Activated CD8-positive, alpha-beta T cell treated with anti-CD3 and anti-CD28 coated beads for 36 hours (primary cell): ENCODE measurements around the gene PCCA. TPM values are rescaled to one million over a fixed set of nuclear protein-coding genes. Genes with fewer than 3 reads are reported as not detected.

ENCODE experiments used
- ATAC-seq: fragments of 200-7000 bp; cut with Tn5 transposase; one replicate; pipeline ENCODE4 v1.10.0; 2021; ENCODE audit warnings: mild to moderate bottlenecking, moderate library complexity
- CTCF ChIA-PET: fragments of 350-600 bp; sonication (Branson Sonifier 250); formaldehyde crosslinking; loops from one replicate; lab custom pipeline; 2021; ENCODE audit warnings: antibody characterized with exemption; lab: Charles Lee
- POLR2A ChIA-PET: fragments of 350-600 bp; sonication (Branson Sonifier 250); formaldehyde crosslinking; loops from one replicate; lab custom pipeline; 2021; ENCODE audit warnings: antibody characterized with exemption; lab: Charles Lee
- DNase-seq: peaks from one replicate; pipeline ENCODE4 v3.0.0-alpha.2; 2020
- H3K27ac Mint-ChIP-seq: one replicate; pipeline ENCODE4 v1.8.0; 2021; ENCODE audit warnings: mild to moderate bottlenecking, mixed read lengths
- H3K27me3 Mint-ChIP-seq: one replicate; pipeline ENCODE4 v1.8.0; 2021; ENCODE audit warnings: mixed read lengths
- H3K36me3 Mint-ChIP-seq: one replicate; pipeline ENCODE4 v1.8.0; 2021; ENCODE audit warnings: low read depth, mixed read lengths
- H3K4me1 Mint-ChIP-seq: one replicate; pipeline ENCODE4 v1.8.0; 2021; ENCODE audit warnings: low read depth, mixed read lengths
- H3K4me3 Mint-ChIP-seq: one replicate; pipeline ENCODE4 v1.8.0; 2021; ENCODE audit warnings: mild to moderate bottlenecking, moderate library complexity, mixed read lengths
- H3K9me3 Mint-ChIP-seq: one replicate; pipeline ENCODE4 v1.8.0; 2021; ENCODE audit warnings: mixed read lengths
- intact Hi-C: fragments of 100-400 bp; cut with micrococcal nuclease; formaldehyde crosslinking; loops from one replicate; pipeline ENCODE4 v1.10.0; 2022
- total RNA-seq, 2 experiments: library from RNA; stranded (reverse); gene quantifications; one replicate each; pipeline ENCODE4 v1.2.3, GENCODE V29; 2021
- TF ChIP-seq, protein P1 (sequence below): fragments of 200-600 bp; IDR thresholded peaks from one replicate; pipeline ENCODE4 v1.8.0; 2022; ENCODE audit warnings: antibody characterized with exemption, mild to moderate bottlenecking

PCCA gene
- total RNA-seq, 2 experiments from 2014 or later = 8.4 to 9.2 TPM

DNA sequence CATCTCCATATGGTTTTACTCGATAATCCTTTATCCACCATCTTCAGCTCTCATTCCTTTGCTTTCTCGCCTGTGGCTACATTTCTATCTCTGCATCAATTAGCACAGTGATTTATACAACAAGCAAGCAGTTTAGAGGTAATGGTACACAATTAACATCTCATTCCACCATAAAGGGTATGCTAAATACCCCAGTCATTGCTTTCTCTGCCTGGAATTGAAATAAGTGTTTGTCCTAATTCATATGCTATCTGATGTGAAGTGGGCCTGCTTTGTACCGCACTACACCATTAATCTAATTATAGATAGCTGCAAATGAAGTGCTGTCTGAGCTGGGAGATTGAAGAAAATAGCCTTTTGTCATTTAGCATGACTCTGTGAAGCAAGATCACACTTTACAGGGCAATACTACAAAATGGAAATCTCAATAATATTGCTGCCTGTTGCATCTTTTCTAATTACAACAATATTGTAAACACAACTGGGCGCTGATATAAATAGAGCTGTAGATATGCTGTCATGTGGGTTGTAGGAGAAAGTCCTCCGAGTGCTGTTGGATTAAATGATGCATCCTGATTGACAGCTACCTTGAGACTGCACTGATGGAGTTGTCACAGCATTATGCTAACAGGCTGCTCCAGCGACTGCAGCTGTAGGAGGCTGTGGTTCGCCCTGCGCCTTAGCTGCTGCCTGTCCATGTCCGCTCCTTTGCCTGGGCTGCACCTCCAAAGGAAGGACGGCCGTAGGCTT, 421.5 kb downstream of the PCCA start:
- Mint-ChIP-seq H3K36me3 (no peaks in the 10 kb centered on the region), H3K4me1 (peaks cover 23% of the 10 kb centered on the region), H3K27me3 (no peaks in the 10 kb centered on the region), H3K4me3 (no peak overlapping the region), H3K9me3 (no peaks in the 10 kb centered on the region), H3K27ac (no peak overlapping the region)
- TF ChIP-seq, protein P1, sequence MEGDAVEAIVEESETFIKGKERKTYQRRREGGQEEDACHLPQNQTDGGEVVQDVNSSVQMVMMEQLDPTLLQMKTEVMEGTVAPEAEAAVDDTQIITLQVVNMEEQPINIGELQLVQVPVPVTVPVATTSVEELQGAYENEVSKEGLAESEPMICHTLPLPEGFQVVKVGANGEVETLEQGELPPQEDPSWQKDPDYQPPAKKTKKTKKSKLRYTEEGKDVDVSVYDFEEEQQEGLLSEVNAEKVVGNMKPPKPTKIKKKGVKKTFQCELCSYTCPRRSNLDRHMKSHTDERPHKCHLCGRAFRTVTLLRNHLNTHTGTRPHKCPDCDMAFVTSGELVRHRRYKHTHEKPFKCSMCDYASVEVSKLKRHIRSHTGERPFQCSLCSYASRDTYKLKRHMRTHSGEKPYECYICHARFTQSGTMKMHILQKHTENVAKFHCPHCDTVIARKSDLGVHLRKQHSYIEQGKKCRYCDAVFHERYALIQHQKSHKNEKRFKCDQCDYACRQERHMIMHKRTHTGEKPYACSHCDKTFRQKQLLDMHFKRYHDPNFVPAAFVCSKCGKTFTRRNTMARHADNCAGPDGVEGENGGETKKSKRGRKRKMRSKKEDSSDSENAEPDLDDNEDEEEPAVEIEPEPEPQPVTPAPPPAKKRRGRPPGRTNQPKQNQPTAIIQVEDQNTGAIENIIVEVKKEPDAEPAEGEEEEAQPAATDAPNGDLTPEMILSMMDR = no peak
- ChIA-PET POLR2A (no interaction called here), CTCF (interaction anchor here (0.9 to 2.0 kb wide), 6 partner anchors 10 to 854 kb away, joined by 3 to 8 read pairs (median 3); no protein-coding TSS in a partner anchor)
- intact Hi-C loops = loop anchor here (10.0 kb wide), 3 partner anchors 276 to 856 kb away; no protein-coding TSS in a partner anchor
- DNase-seq (no peak), ATAC-seq (no peak)

DNA sequence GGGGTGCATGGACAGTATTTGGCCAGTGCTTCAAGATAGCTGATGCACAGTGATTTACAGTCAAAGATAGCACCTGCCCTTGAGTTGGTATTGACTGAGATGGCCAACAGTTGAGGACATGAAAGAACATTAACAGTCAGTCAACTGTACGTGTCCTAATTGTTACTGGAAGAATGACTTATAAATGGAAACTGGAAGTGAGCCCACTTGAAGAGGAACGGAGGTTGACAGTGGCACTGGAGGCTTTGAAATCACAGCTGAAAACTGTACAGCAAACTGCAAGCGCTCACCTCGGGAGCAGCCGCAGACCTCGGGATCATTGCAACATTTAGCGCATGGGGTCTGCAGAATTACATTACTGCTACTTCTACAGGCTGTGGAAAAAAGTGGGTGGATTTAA, 422.6 kb downstream of the PCCA start:
- Mint-ChIP-seq H3K27ac (no peak overlapping the region), H3K36me3 (no peaks in the 10 kb centered on the region), H3K9me3 (no peaks in the 10 kb centered on the region), H3K27me3 (no peaks in the 10 kb centered on the region), H3K4me3 (no peak overlapping the region), H3K4me1 (peaks cover 14% of the 10 kb centered on the region)
- POLR2A ChIA-PET = no interaction called here
- intact Hi-C loops = loop anchor here (10.0 kb wide), 3 partner anchors 277 to 857 kb away; no protein-coding TSS in a partner anchor
- CTCF ChIA-PET = interaction anchor here (0.9 to 2.0 kb wide), 3 partner anchors 276 to 855 kb away, joined by 3 to 8 read pairs (median 5); no protein-coding TSS in a partner anchor
- no peak for DNase-seq
- TF ChIP-seq, protein P1 = no peak
- ATAC-seq = no peak

DNA sequence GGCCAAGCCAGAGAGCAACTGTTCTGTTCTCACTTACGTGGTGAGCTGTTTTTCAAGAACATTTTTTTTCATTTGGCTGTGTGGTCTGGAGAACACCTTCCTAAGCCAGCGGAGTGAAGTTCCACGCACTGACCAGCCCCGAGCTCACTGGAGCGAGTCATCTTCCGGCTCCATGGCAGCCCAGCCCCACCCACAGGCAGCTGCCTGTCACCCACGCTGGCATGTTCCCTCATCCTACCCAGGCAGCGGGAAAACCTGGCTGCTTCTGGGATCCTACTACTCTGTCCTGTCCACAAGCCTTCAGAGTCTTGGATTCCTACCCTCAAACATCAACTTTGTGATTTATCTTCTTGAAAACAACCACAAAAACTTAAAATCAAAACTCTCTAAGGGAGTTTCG, 423.5 kb downstream of the PCCA start:
- intact Hi-C loops = loop anchor here (10.0 kb wide), 3 partner anchors 278 to 858 kb away; no protein-coding TSS in a partner anchor
- H3K27me3 Mint-ChIP-seq = no peaks in the 10 kb centered on the region
- POLR2A ChIA-PET = no interaction called here

DNA sequence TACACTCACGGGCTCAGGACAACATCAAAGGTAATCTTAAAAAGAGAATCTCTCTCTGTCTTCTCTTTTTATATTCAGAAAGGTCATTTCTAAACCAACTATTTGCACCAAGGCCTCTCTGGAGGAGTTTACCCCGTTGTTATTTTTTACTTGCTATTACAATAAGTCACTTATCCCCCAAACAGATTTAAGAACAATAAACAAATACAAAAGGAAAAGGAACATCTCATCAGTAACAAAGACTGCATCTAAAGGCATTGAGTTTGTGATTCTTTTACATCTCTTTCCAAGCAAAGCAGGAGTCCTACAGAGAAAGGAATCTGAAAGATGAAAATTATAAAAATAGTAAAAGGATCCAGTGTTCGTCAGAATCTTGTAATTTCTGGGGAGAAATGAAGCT, 424.3 kb downstream of the PCCA start:
- Mint-ChIP-seq H3K4me3 (no peak overlapping the region), H3K4me1 (peaks cover 10% of the 10 kb centered on the region), H3K27me3 (no peaks in the 10 kb centered on the region), H3K27ac (no peak overlapping the region), H3K9me3 (no peaks in the 10 kb centered on the region), H3K36me3 (no peaks in the 10 kb centered on the region)
- no peak for DNase-seq
- TF ChIP-seq, protein P1 = no peak
- intact Hi-C loops = loop anchor here (10.0 kb wide), 3 partner anchors 278 to 858 kb away; no protein-coding TSS in a partner anchor
- CTCF ChIA-PET = interaction anchor here (1.3 to 2.9 kb wide), 5 partner anchors 9 to 613 kb away, joined by 5 to 16 read pairs (median 6); no protein-coding TSS in a partner anchor
- POLR2A ChIA-PET = no interaction called here
- no peak for ATAC-seq

More for the DNA sequence above, 423.5 kb downstream of the PCCA start:
- Mint-ChIP-seq H3K36me3 (no peaks in the 10 kb centered on the region), H3K9me3 (no peaks in the 10 kb centered on the region), H3K27ac (no peak overlapping the region), H3K4me3 (no peak overlapping the region), H3K4me1 (peaks cover 7% of the 10 kb centered on the region)
- CTCF ChIA-PET = interaction anchor here (2.2 to 2.3 kb wide), 2 partner anchors 70 to 277 kb away, joined by 6 to 7 read pairs; no protein-coding TSS in a partner anchor
- TF ChIP-seq, protein P1 = no peak
- DNase-seq = no peak
- no peak for ATAC-seq
